Activated CD4-positive, alpha-beta T cell treated with anti-CD3 and anti-CD28 coated beads for 1 hour (primary cell): ENCODE measurements around the gene ABTB2.

Source experiments
- DNase-seq: peaks from one replicate; pipeline ENCODE4 v3.0.0-alpha.2; 2020

ABTB2 gene

GRCh38 chr11:34340653-34341052 is 17.2 kb downstream of the ABTB2 start:
- no peak for DNase-seq

GRCh38 chr11:34339149-34340064 is 18.4 kb downstream of the ABTB2 start:
- no peak for DNase-seq

GRCh38 chr11:34337016-34337415 is 20.8 kb downstream of the ABTB2 start:
- DNase-seq = no peak

GRCh38 chr11:34335801-34336200 is 22.0 kb downstream of the ABTB2 start:
- no peak for DNase-seq

- no peak for DNase-seq
Observed at GRCh38 chr11:34335331-34335730, 22.5 kb downstream of the ABTB2 start.

GRCh38 chr11:34333787-34334186 is 24.0 kb downstream of the ABTB2 start:
- no peak for DNase-seq

- DNase-seq = no peak
Observed at GRCh38 chr11:34332524-34332923, 25.3 kb downstream of the ABTB2 start.

GRCh38 chr11:34331736-34332135 is 26.1 kb downstream of the ABTB2 start:
- DNase-seq = no peak

- no peak for DNase-seq
Observed at GRCh38 chr11:34331329-34331728, 26.5 kb downstream of the ABTB2 start.

- no peak for DNase-seq
Observed at GRCh38 chr11:34330653-34331052, 27.2 kb downstream of the ABTB2 start.

GRCh38 chr11:34329876-34330275 is 27.9 kb downstream of the ABTB2 start:
- DNase-seq = no peak

GRCh38 chr11:34328632-34328910 is 29.2 kb downstream of the ABTB2 start:
- DNase-seq = no peak

GRCh38 chr11:34327804-34328631 is 29.8 kb downstream of the ABTB2 start:
- DNase-seq = no peak

- DNase-seq = no peak
Observed at GRCh38 chr11:34324466-34324865, 33.3 kb downstream of the ABTB2 start.

- no peak for DNase-seq
Observed at GRCh38 chr11:34323601-34324000, 34.2 kb downstream of the ABTB2 start.

GRCh38 chr11:34318111-34319037 is 39.4 kb downstream of the ABTB2 start:
- DNase-seq = no peak

GRCh38 chr11:34317666-34318065 is 40.1 kb downstream of the ABTB2 start:
- DNase-seq = no peak

- no peak for DNase-seq
Observed at GRCh38 chr11:34317036-34317360, 40.8 kb downstream of the ABTB2 start.

- no peak for DNase-seq
Observed at GRCh38 chr11:34316347-34317035, 41.3 kb downstream of the ABTB2 start.

GRCh38 chr11:34315394-34315793 is 42.4 kb downstream of the ABTB2 start:
- no peak for DNase-seq

GRCh38 chr11:34314936-34315335 is 42.9 kb downstream of the ABTB2 start:
- no peak for DNase-seq

GRCh38 chr11:34314176-34314575 is 43.6 kb downstream of the ABTB2 start:
- DNase-seq = no peak

GRCh38 chr11:34313099-34313517 is 44.7 kb downstream of the ABTB2 start:
- DNase-seq = no peak
